Common myeloid progenitor, CD34-positive (primary cell): ENCODE results near the gene ABTB1.

Experiments used
- CTCF ChIA-PET: fragments of 350-600 bp; sonication (Branson Sonifier 250); formaldehyde crosslinking; loops from one replicate; lab custom pipeline; 2021; ENCODE audit warnings: antibody characterized with exemption; lab: Charles Lee
- POLR2A ChIA-PET: fragments of 350-600 bp; sonication (Branson Sonifier 250); formaldehyde crosslinking; loops from one replicate; lab custom pipeline; 2021; ENCODE audit warnings: antibody characterized with exemption; lab: Charles Lee
- DNase-seq, 3 donors: peaks; one replicate each; pipeline versions ENCODE4 v3.0.0 to v3.0.0-alpha.2; 2013
- H3K27ac ChIP-seq, 2 experiments: 1 replicate in 1 of 2; 2 replicates in 1 of 2; pipeline ENCODE4 v1.7.0; 2013; ENCODE audit warnings: inconsistent platforms in 2 of 2, low read length in 2 of 2, mild to moderate bottlenecking in 2 of 2, low read depth in 1 of 2, moderate library complexity in 1 of 2; ENCODE audit not compliant: severe bottlenecking in 2 of 2, insufficient read depth in 1 of 2, poor library complexity in 1 of 2
- H3K27me3 ChIP-seq, 5 experiments: replicated peaks in 2 of 5; 1 replicate in 3 of 5; 2 replicates in 2 of 5; pipeline versions ENCODE4 v1.6.1 to v1.7.0; 2013; ENCODE audit warnings: low read length in 4 of 5, mild to moderate bottlenecking in 2 of 5, moderate library complexity in 2 of 5, inconsistent platforms in 1 of 5; ENCODE audit not compliant: insufficient read depth in 5 of 5, control insufficient read depth in 4 of 5
- H3K36me3 ChIP-seq, 4 experiments: 1 replicate in 2 of 4; 2 replicates in 2 of 4; pipeline versions ENCODE4 v1.6.1 to v1.7.0; 2013; ENCODE audit warnings: low read length in 3 of 4, control low read depth in 1 of 4, mild to moderate bottlenecking in 1 of 4; ENCODE audit not compliant: control insufficient read depth in 4 of 4, insufficient read depth in 4 of 4
- H3K4me1 ChIP-seq, 4 experiments: 1 replicate in 3 of 4; 2 replicates in 1 of 4; pipeline versions ENCODE4 v1.6.1 to v1.7.1; 2013; ENCODE audit warnings: low read length in 3 of 4, mild to moderate bottlenecking in 3 of 4, control low read depth in 1 of 4, inconsistent platforms in 1 of 4, moderate library complexity in 1 of 4; ENCODE audit not compliant: control insufficient read depth in 4 of 4, insufficient read depth in 4 of 4; ENCODE audit errors: control extremely low read depth in 1 of 4
- H3K4me3 ChIP-seq, 7 experiments: 1 replicate in 4 of 7; 2 replicates in 3 of 7; pipeline versions ENCODE4 v1.5.1 to v1.7.0; 2013; ENCODE audit warnings: mild to moderate bottlenecking in 7 of 7, low read length in 6 of 7, moderate library complexity in 6 of 7, inconsistent platforms in 2 of 7, low read depth in 2 of 7, control low read depth in 1 of 7; ENCODE audit not compliant: insufficient read depth in 4 of 7, control insufficient read depth in 1 of 7; ENCODE audit errors: extremely low read depth in 1 of 7
- H3K9me3 ChIP-seq, 5 experiments: 1 replicate in 4 of 5; 2 replicates in 1 of 5; pipeline versions ENCODE4 v1.6.1 to v1.7.1; 2013; ENCODE audit warnings: low read length in 4 of 5, mild to moderate bottlenecking in 2 of 5, inconsistent platforms in 1 of 5, low read depth in 1 of 5, moderate library complexity in 1 of 5; ENCODE audit not compliant: control insufficient read depth in 4 of 5, insufficient read depth in 2 of 5; ENCODE audit errors: control extremely low read depth in 1 of 5
- WGBS: methylation state at CpG from one replicate; pipeline ENCODE4 v1.1.5; 2013; ENCODE audit not compliant: insufficient coverage; 5-methylcytosine and 5-hydroxymethylcytosine counted together

The ABTB1 gene

DNA sequence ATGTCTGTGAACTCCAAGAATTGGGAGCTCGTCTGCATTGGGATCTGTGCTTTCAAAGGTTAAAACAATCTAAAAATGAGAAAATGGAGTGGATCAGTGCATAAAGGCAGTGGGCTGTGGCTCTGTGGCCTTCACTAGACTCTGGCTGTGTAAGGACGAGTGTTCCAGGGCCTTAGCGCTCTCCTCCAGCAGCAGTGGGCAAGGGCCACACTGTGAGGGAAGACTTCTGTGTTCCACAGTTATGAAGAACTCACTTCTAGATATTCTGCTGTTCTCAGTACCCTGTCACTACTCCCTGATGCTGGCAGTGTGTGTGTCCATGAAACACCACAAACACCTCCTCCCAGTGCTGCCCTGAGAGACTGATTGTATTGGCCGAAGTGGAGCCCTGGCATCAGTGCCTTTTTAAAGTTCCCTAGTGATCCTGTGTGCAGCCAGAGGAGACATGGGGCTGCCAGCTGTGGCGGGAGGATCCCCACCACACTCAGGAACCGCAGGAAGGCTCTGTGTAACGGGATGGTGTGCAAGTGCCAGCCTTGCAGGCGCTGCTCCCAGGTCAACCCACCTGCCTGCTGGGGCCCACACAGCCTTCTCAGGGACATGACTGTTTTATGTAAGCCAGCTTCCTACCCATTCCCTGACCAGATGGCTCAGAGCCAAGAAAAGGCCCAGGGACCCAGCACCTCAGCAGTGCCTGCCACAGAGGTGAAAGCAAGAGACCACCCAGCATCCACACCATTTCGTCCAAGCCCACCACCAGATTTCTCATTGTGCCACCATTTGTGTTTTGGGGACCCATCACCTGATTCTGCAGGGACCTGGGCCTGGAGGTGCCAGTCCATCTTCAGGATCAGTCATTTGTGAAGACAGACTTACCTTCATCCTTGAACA is 40.4 kb downstream of the ABTB1 start:
- no peaks in the 10 kb centered on the region for H3K9me3 ChIP-seq
- WGBS = 83% methylated on average over 3 of the region's 9 CpGs
- H3K27me3 ChIP-seq = no peaks in the 10 kb centered on the region
- ChIA-PET POLR2A (no interaction called here), CTCF (interaction anchor here (1.0 to 1.8 kb wide), 2 partner anchors 16 to 78 kb away, joined by 3 to 8 read pairs; no protein-coding TSS in a partner anchor)
- H3K4me1 ChIP-seq = peaks cover 0 to 12% (median 0%) of the 10 kb centered on the region in 4 experiments
- no peak overlapping the region for H3K4me3 ChIP-seq
- H3K27ac ChIP-seq = no peak overlapping the region
- no peak for DNase-seq
- H3K36me3 ChIP-seq = peaks cover 3 to 67% (median 39%) of the 10 kb centered on the region in 4 experiments

DNA sequence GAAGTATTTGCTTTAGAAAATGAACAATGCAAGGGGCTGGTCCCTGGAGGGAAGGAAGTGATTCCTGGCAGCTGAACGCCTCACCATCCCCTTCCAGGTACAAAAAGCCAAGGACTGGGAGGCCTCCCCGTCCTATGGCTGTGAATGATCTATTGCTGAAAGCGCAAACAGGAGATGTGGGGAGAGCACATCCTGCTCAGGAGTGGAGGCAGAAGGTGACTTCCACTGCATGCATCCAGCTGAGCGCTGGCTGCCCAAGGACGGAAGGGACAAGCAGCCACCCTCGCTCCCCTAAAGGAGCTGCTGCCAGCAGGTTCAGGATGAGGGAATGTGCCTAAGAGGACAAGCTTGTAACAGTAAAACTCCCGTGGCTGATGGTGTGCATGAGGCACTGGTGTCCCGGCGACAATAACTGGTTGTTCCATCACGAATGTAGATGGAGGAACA is 41.4 kb downstream of the ABTB1 start:
- peaks cover 0 to 12% (median 0%) of the 10 kb centered on the region in 4 experiments for H3K4me1 ChIP-seq
- CTCF ChIA-PET = interaction anchor here (1.0 to 2.3 kb wide), 2 partner anchors 8 to 77 kb away, joined by 3 to 5 read pairs; no protein-coding TSS in a partner anchor

DNA sequence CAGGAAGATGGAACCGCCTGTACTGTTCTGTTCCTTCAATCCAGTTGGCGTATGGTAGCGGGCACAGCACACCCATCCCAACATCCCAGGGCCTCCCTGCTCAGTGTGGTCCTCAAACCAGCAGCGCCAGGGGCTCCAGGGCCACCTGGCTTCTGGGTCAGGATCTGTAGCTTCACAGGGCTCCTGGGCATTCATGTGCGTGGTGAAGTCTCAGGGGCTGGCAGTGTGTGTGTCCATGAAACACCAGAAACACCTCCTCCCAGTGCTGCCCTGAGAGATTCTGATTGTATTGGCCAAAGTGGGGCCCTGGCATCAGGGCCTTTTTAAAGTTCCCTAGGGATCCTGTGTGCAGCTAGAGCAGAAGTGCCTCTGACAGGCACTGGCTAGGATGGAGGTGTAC is 42.1 kb downstream of the ABTB1 start:
- no peaks in the 10 kb centered on the region for H3K27me3 ChIP-seq
- peaks cover 0 to 12% (median 0%) of the 10 kb centered on the region in 4 experiments for H3K4me1 ChIP-seq
- no peak overlapping the region for H3K4me3 ChIP-seq
- H3K27ac ChIP-seq = no peak overlapping the region
- peaks cover 3 to 70% (median 43%) of the 10 kb centered on the region in 4 experiments for H3K36me3 ChIP-seq
- H3K9me3 ChIP-seq = no peaks in the 10 kb centered on the region
- 98% methylated on average over 5 of the region's 5 CpGs for WGBS
- no peak for DNase-seq
- ChIA-PET CTCF (interaction anchor here (1.4 to 2.3 kb wide), 3 partner anchors 9 to 62 kb away, joined by 3 to 5 read pairs (median 4); no protein-coding TSS in a partner anchor), POLR2A (no interaction called here)

More for the DNA sequence above, 41.4 kb downstream of the ABTB1 start:
- Histone ChIP-seq H3K36me3 (peaks cover 3 to 68% (median 42%) of the 10 kb centered on the region in 4 experiments), H3K4me3 (no peak overlapping the region), H3K27me3 (no peaks in the 10 kb centered on the region), H3K27ac (no peak overlapping the region), H3K9me3 (no peaks in the 10 kb centered on the region)
- POLR2A ChIA-PET = interaction anchor here (0.6 kb wide), 1 partner anchor 1729 kb away, joined by 4 read pairs; no protein-coding TSS in a partner anchor
- WGBS = 64% methylated on average over 10 of the region's 10 CpGs
- DNase-seq = no peak

- no peak for DNase-seq
- 41% methylated on average over 6 of the region's 8 CpGs for WGBS
- H3K36me3 ChIP-seq = peaks cover 3 to 70% (median 44%) of the 10 kb centered on the region in 4 experiments
- no peak overlapping the region for H3K27ac ChIP-seq
- ChIA-PET CTCF (interaction anchor here (1.4 to 2.3 kb wide), 3 partner anchors 10 to 63 kb away, joined by 3 to 5 read pairs (median 4); no protein-coding TSS in a partner anchor), POLR2A (no interaction called here)
- H3K9me3 ChIP-seq = no peaks in the 10 kb centered on the region
- H3K4me1 ChIP-seq = peaks cover 0 to 12% (median 0%) of the 10 kb centered on the region in 4 experiments
- H3K27me3 ChIP-seq = no peaks in the 10 kb centered on the region
- no peak overlapping the region for H3K4me3 ChIP-seq
These were observed 42.8 kb downstream of the ABTB1 start for GRCh38 chr3:127715532-127715931.

GRCh38 chr3:127716384-127716783 is 43.6 kb downstream of the ABTB1 start:
- Histone ChIP-seq H3K4me3 (no peak overlapping the region), H3K36me3 (peaks cover 3 to 71% (median 43%) of the 10 kb centered on the region in 4 experiments), H3K4me1 (peaks cover 0 to 12% (median 0%) of the 10 kb centered on the region in 4 experiments), H3K27me3 (no peaks in the 10 kb centered on the region), H3K27ac (no peak overlapping the region), H3K9me3 (no peaks in the 10 kb centered on the region)
- no peak for DNase-seq
- ChIA-PET CTCF (interaction anchor here (0.6 to 1.6 kb wide), 5 partner anchors 10 to 117 kb away, joined by 3 to 4 read pairs (median 3); no protein-coding TSS in a partner anchor), POLR2A (no interaction called here)
- WGBS = 96% methylated on average over 6 of the region's 6 CpGs

GRCh38 chr3:127717357-127718244 is 44.8 kb downstream of the ABTB1 start:
- no peak overlapping the region for H3K4me3 ChIP-seq
- ChIA-PET CTCF (interaction anchor here (1.1 to 1.6 kb wide), 3 partner anchors 9 to 116 kb away, joined by 3 to 4 read pairs (median 3); no protein-coding TSS in a partner anchor), POLR2A (no interaction called here)
- WGBS = 100% methylated on average over 6 of the region's 14 CpGs
- no peaks in the 10 kb centered on the region for H3K27me3 ChIP-seq
- no peak for DNase-seq
- no peaks in the 10 kb centered on the region for H3K9me3 ChIP-seq
- H3K4me1 ChIP-seq = peaks cover 0 to 12% (median 0%) of the 10 kb centered on the region in 4 experiments
- H3K27ac ChIP-seq = no peak overlapping the region
- H3K36me3 ChIP-seq = peaks cover 2 to 76% (median 47%) of the 10 kb centered on the region in 4 experiments
